Colonic mucosa (tissue), 4 donors: Measurements from ENCODE around the gene FNBP1. TPM values are rescaled to one million over a fixed set of nuclear protein-coding genes. Genes with fewer than 3 reads are reported as not detected.

Source experiments
- DNase-seq: peaks from one replicate; pipeline ENCODE4 v3.0.0-alpha.2; 2020
- H3K27ac ChIP-seq: fragments of 200-600 bp; one replicate; pipeline ENCODE4 v1.8.0; 2021
- H3K27me3 ChIP-seq: fragments of 200-600 bp; one replicate; pipeline ENCODE4 v1.8.0; 2021
- H3K36me3 ChIP-seq: fragments of 200-600 bp; one replicate; pipeline ENCODE4 v1.8.0; 2021
- H3K4me1 ChIP-seq: fragments of 200-600 bp; one replicate; pipeline ENCODE4 v1.8.0; 2021; ENCODE audit warnings: mild to moderate bottlenecking
- H3K4me3 ChIP-seq: fragments of 200-600 bp; one replicate; pipeline ENCODE4 v1.8.0; 2021
- H3K9ac ChIP-seq, 2 donors: one replicate each; pipeline ENCODE4 v1.7.0; 2013; ENCODE audit warnings: control low read depth in 2 of 2, low read depth in 2 of 2, low read length in 2 of 2
- H3K9me3 ChIP-seq: fragments of 200-600 bp; one replicate; pipeline ENCODE4 v1.8.0; 2021
- intact Hi-C: fragments of 100-400 bp; cut with DNase I; formaldehyde crosslinking; loops from one replicate; pipeline ENCODE4 v1.14.1; 2022
- total RNA-seq, 2 donors: library from RNA; stranded (reverse); fragmentation: NEBNext Ultra II Directional in 1 of 2; extraction: Animal tissue kit (Norgen Biotek cat#: 25700) in 1 of 2; gene quantifications; one replicate each; pipeline ENCODE4 v1.2.1, GENCODE V29; 2021
- TF ChIP-seq, protein P1 (sequence below): fragments of 200-600 bp; IDR thresholded peaks from one replicate; pipeline ENCODE4 v1.8.0; 2022; ENCODE audit warnings: antibody characterized with exemption, mild to moderate bottlenecking
- donor health status: healthy.
- donor health status: DM: no; HTN: no; CAD: no.
- donor health status: DM: no; HTN: no; CAD: no.

Gene FNBP1
- total RNA-seq, 2 donors from 2014 or later = 24.7 to 55.5 TPM

- TF ChIP-seq, protein P1, sequence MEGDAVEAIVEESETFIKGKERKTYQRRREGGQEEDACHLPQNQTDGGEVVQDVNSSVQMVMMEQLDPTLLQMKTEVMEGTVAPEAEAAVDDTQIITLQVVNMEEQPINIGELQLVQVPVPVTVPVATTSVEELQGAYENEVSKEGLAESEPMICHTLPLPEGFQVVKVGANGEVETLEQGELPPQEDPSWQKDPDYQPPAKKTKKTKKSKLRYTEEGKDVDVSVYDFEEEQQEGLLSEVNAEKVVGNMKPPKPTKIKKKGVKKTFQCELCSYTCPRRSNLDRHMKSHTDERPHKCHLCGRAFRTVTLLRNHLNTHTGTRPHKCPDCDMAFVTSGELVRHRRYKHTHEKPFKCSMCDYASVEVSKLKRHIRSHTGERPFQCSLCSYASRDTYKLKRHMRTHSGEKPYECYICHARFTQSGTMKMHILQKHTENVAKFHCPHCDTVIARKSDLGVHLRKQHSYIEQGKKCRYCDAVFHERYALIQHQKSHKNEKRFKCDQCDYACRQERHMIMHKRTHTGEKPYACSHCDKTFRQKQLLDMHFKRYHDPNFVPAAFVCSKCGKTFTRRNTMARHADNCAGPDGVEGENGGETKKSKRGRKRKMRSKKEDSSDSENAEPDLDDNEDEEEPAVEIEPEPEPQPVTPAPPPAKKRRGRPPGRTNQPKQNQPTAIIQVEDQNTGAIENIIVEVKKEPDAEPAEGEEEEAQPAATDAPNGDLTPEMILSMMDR = no peak
- Histone ChIP-seq H3K36me3 (no peaks in the 10 kb centered on the region), H3K27ac (no peak overlapping the region), H3K27me3 (no peaks in the 10 kb centered on the region), H3K9me3 (no peaks in the 10 kb centered on the region), H3K4me1 (no peaks in the 10 kb centered on the region), H3K4me3 (no peak overlapping the region), H3K9ac (no peak overlapping the region)
- DNase-seq = no peak
- intact Hi-C loops = no loop called here
Observed at GRCh38 chr9:129858167-129858962, 184.6 kb downstream of the FNBP1 start.

DNA sequence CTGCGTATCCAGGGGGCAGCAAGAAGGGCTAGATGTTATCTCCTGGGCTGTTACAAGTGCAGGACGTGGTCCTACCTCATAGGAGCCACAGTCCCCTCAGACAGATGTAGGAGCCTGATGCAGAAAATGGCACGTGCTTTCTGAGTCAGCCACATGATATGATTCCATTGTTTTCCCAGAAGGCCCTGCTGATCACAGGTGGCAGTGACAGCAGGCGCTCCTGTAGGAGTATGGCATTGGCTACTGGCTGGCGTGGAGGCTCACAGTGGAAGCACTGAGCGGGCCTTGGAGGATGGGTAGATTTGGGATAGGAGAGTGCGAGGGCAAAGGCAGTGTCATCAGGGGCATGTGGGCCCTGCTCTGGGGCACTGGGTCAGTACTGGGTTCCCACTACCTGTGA is 185.8 kb downstream of the FNBP1 start:
- no peak for DNase-seq
- H3K27me3 ChIP-seq = no peaks in the 10 kb centered on the region
- H3K4me3 ChIP-seq = no peak overlapping the region
- TF ChIP-seq, protein P1 = no peak
- H3K9me3 ChIP-seq = no peaks in the 10 kb centered on the region
- H3K36me3 ChIP-seq = no peaks in the 10 kb centered on the region
- intact Hi-C loops = no loop called here
- H3K9ac ChIP-seq = no peak overlapping the region
- H3K27ac ChIP-seq = no peak overlapping the region
- no peaks in the 10 kb centered on the region for H3K4me1 ChIP-seq

DNA sequence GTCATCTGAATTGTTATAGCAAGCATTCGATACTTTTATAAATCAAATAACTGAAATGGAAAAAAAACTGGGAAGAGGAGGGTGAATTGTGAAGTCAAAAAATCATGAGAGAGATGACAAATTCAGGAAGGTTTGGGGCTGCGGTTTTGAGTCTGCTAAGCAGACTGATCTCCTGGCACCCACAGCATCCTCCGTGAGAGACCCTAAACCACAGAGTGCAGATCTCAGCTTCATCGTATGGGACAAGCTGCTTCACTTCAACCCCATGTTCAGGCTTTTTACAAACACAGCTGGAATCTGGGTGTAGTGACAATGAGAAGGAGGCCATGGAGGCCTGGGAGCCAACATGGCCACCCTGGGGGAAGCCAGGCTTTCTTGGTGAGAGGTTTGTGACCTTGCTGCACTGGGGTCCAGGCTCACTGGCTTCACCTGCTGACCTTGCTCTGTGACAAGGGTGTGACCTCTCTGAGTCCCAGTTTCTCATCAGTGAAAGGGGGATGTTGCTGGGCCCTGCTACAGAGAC is 188.3 kb downstream of the FNBP1 start:
- Histone ChIP-seq H3K36me3 (no peaks in the 10 kb centered on the region), H3K9ac (no peak overlapping the region), H3K9me3 (no peaks in the 10 kb centered on the region), H3K27me3 (no peaks in the 10 kb centered on the region), H3K27ac (no peak overlapping the region), H3K4me3 (no peak overlapping the region), H3K4me1 (no peaks in the 10 kb centered on the region)
- no peak for DNase-seq
- TF ChIP-seq, protein P1 = no peak
- intact Hi-C loops = no loop called here

DNA sequence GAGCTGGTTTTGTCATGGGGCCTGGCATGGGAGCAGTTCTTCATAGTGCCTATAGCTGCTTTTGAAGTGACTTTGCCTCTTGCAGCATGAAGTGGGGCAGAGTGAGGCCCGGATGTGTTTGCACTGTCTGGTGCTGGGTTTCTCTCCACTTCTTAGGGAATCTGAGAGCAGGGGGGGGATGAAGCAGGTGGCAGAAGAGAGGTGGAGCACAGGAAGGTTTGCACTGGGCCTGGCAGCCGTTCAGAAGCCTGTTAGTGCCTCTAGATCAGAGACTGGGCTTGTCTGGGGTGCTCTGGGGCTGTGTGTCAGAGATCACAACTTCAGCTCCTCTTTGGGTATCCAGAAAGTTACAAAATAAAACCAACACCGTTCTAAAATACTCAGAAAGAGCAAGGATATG is 189.4 kb downstream of the FNBP1 start:
- Histone ChIP-seq H3K27ac (no peak overlapping the region), H3K4me1 (no peaks in the 10 kb centered on the region), H3K9ac (no peak overlapping the region), H3K9me3 (no peaks in the 10 kb centered on the region), H3K4me3 (no peak overlapping the region), H3K36me3 (no peaks in the 10 kb centered on the region), H3K27me3 (no peaks in the 10 kb centered on the region)
- no peak for DNase-seq
- TF ChIP-seq, protein P1 = no peak
- intact Hi-C loops = no loop called here

DNA sequence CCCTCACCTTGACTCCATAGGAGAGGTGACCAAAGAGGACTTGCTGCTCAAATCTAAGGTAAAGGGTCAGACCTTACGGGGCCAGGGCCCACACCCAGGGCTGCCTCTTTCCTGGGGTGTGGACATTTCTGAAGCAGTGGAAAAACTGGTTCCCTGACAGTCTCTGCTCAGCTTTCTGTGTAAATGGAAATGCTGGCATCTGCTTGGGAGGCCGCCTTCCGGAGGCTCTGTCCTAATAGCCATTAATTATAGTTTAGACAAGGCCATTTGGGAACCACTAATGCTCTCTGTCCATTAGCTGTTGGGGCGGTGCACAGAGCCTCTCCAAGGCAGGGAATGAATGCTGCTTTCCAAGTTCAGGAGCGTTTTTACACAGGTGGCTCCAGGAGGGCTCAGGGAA is 190.4 kb downstream of the FNBP1 start:
- TF ChIP-seq, protein P1 = no peak
- no peak overlapping the region for H3K4me3 ChIP-seq
- intact Hi-C loops = no loop called here
- no peak for DNase-seq
- H3K4me1 ChIP-seq = no peaks in the 10 kb centered on the region
- H3K36me3 ChIP-seq = no peaks in the 10 kb centered on the region
- H3K9ac ChIP-seq = no peak overlapping the region
- H3K27ac ChIP-seq = no peak overlapping the region
- H3K27me3 ChIP-seq = no peaks in the 10 kb centered on the region
- no peaks in the 10 kb centered on the region for H3K9me3 ChIP-seq
